Mesothelial cell of epicardium (in vitro differentiated cells): ENCODE data around the gene MTM1. TPM values are rescaled to one million over a fixed set of nuclear protein-coding genes. Genes with fewer than 3 reads are reported as not detected.

Experiments used
- DNase-seq, 2 experiments: peaks; one replicate each; pipeline ENCODE4 v3.0.0; 2021; ENCODE audit warnings: low spot score in 2 of 2; ENCODE audit not compliant: unreplicated experiment in 2 of 2
- H3K27ac Mint-ChIP-seq: 2 replicates; pipeline ENCODE4 v1.8.0; 2021; ENCODE audit warnings: mixed read lengths
- H3K27me3 Mint-ChIP-seq: 2 replicates; pipeline ENCODE4 v1.8.0; 2021; ENCODE audit warnings: low read depth, mixed read lengths
- H3K36me3 Mint-ChIP-seq: 2 replicates; pipeline ENCODE4 v1.8.0; 2021; ENCODE audit warnings: mixed read lengths
- H3K4me1 Mint-ChIP-seq: 2 replicates; pipeline ENCODE4 v1.8.0; 2021; ENCODE audit warnings: mixed read lengths
- H3K4me3 Mint-ChIP-seq: 2 replicates; pipeline ENCODE4 v1.8.0; 2021; ENCODE audit warnings: mild to moderate bottlenecking, moderate library complexity, mixed read lengths
- H3K9me3 Mint-ChIP-seq: 2 replicates; pipeline ENCODE4 v1.8.0; 2021; ENCODE audit warnings: mixed read lengths
- CTCF ChIP-seq: fragments of 200-600 bp; sonication (generic); IDR thresholded peaks from one replicate; pipeline ENCODE4 v1.5.0; 2021; ENCODE audit warnings: antibody characterized with exemption; ENCODE audit not compliant: unreplicated experiment
- total RNA-seq: library from RNA; stranded (reverse); gene quantifications from 3 replicates; pipeline ENCODE4 v1.2.1, GENCODE V29; 2021

Gene MTM1
- total RNA-seq, 1 donor from 2014 or later = 8.9 TPM

DNA sequence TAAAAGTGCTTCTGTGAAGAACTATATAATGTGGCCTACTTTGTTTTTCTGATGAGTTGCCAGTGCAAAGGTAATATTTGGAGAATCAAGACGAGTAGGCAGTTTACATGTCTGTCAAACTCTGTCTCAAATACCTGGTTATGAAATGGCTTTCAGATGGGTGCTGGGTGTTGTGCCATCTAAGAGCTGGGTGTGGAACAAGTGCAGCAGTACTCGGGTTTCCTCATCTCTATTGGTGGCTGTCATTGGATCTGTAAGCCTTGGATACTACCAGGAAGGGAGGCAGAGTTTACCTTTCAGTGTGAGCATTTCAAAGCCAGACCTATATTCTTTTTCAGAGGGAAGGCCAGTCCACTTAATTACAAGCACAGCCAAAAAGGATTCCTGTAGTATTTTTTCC, 37.2 kb downstream of the MTM1 start:
- no peaks in the 10 kb centered on the region for H3K27me3 Mint-ChIP-seq
- H3K4me3 Mint-ChIP-seq = no peak overlapping the region
- peaks cover 42% of the 10 kb centered on the region for H3K9me3 Mint-ChIP-seq
- no peak overlapping the region for H3K27ac Mint-ChIP-seq
- no peak for TF ChIP-seq CTCF
- no peaks in the 10 kb centered on the region for H3K4me1 Mint-ChIP-seq
- DNase-seq = no peak
- H3K36me3 Mint-ChIP-seq = peaks cover 18% of the 10 kb centered on the region

DNA sequence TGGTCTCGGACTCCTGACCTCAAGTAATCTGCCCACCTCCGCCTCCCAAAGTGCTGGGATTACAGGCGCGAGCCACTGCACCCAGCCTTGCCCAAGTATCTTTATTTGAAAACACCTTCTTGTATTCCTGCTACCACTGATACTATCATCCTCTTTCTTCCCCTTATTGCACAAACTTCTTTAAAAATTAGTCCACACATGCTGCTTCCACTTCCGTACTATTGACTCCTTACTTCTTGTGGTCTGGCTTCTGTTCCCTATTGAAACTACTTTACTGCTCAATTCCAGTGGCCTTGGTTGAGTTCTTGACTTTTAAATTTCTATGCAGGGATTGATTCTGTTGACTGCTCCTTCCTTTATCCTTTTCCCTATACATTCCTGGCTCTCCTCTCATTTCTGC, 38.8 kb downstream of the MTM1 start:
- H3K36me3 Mint-ChIP-seq = peaks cover 18% of the 10 kb centered on the region
- no peak for DNase-seq
- no peaks in the 10 kb centered on the region for H3K4me1 Mint-ChIP-seq
- H3K27me3 Mint-ChIP-seq = no peaks in the 10 kb centered on the region
- TF ChIP-seq CTCF = no peak
- H3K27ac Mint-ChIP-seq = no peak overlapping the region
- H3K9me3 Mint-ChIP-seq = peaks cover 42% of the 10 kb centered on the region
- H3K4me3 Mint-ChIP-seq = no peak overlapping the region

DNA sequence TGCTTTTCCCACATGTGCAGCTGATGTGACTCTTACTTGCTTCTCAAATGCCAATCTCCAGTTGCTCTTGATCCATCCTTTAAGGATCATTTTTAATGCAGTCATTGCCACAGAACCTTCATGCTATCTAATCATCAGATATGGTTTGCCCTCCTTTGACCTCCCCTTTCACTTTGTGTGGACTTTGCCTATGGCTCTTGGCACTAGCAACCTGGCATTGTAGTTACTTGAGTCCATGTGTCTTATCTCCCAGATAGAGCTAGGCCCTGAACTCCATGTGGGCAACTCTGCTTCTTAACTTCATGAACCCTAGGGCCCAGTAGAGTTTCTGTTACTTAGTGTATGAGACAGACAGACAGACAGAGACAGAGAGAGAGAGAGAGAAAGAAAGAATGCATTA, 41.6 kb downstream of the MTM1 start:
- no peak for TF ChIP-seq CTCF
- H3K9me3 Mint-ChIP-seq = peaks cover 29% of the 10 kb centered on the region
- H3K27ac Mint-ChIP-seq = no peak overlapping the region
- H3K4me1 Mint-ChIP-seq = no peaks in the 10 kb centered on the region
- no peak for DNase-seq
- no peaks in the 10 kb centered on the region for H3K27me3 Mint-ChIP-seq
- peaks cover 13% of the 10 kb centered on the region for H3K36me3 Mint-ChIP-seq
- H3K4me3 Mint-ChIP-seq = no peak overlapping the region

- Mint-ChIP-seq H3K4me1 (no peaks in the 10 kb centered on the region), H3K4me3 (no peak overlapping the region), H3K36me3 (peaks cover 13% of the 10 kb centered on the region), H3K9me3 (peaks cover 29% of the 10 kb centered on the region), H3K27me3 (no peaks in the 10 kb centered on the region), H3K27ac (no peak overlapping the region)
- no peak for TF ChIP-seq CTCF
- DNase-seq = no peak
Measured at GRCh38 chrX:150610446-150610845, 42.0 kb downstream of the MTM1 start.

DNA sequence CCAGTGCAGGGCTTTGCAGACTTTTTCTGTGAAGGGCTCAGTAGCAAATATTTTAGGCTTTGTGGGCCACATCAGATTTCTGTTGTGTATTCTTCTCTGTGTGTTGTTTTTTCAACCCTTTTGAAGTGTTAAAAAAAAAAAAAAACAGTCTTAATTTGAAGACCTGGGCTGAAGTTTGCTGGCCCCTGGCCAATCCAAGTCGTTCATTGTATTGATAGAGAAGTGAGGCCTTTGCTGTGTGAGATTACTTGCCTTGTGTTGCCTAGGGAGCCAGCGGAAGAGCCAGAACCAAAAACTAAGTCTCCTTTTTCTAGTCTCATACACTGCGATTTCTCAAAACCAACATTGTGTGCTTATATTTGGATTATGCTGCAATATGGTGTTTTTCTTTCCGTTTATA, 46.9 kb downstream of the MTM1 start:
- Mint-ChIP-seq H3K36me3 (peaks cover 18% of the 10 kb centered on the region), H3K4me3 (no peak overlapping the region)

More for the DNA sequence above, 46.9 kb downstream of the MTM1 start:
- Mint-ChIP-seq H3K4me1 (peaks cover 10% of the 10 kb centered on the region), H3K9me3 (peaks cover 32% of the 10 kb centered on the region), H3K27ac (no peak overlapping the region), H3K27me3 (no peaks in the 10 kb centered on the region)
- TF ChIP-seq CTCF = no peak
- no peak for DNase-seq
